OCI-LY1 (cell line): ENCODE measurements around the gene MBNL2.

Source experiments
- H2AFZ ChIP-seq: fragments of 200-600 bp; sonication (generic), shearing (Covaris generic); 2 replicates; pipeline ENCODE4 v1.6.0; 2014; ENCODE audit warnings: antibody characterized with exemption, mild to moderate bottlenecking, low read length
- H3F3A ChIP-seq: fragments of 200-600 bp; sonication (generic), shearing (Covaris generic); 2 replicates; pipeline ENCODE4 v1.6.0; 2014; ENCODE audit warnings: mild to moderate bottlenecking, antibody characterized with exemption, low read length, moderate library complexity; ENCODE audit not compliant: insufficient read depth
- H3K27ac ChIP-seq: fragments of 200-600 bp; sonication (generic); 2 replicates; pipeline ENCODE4 v1.5.1; 2014; ENCODE audit warnings: low read length, mixed run types, mild to moderate bottlenecking, low read depth; ENCODE audit not compliant: poor library complexity, severe bottlenecking
- H3K27me3 ChIP-seq: fragments of 200-600 bp; sonication (generic); 2 replicates; pipeline ENCODE4 v1.6.0; 2014; ENCODE audit warnings: antibody characterized with exemption, mild to moderate bottlenecking, low read length, moderate library complexity; ENCODE audit not compliant: insufficient read depth
- H3K36me3 ChIP-seq: fragments of 200-600 bp; sonication (generic); 2 replicates; pipeline ENCODE4 v1.6.1; 2014; ENCODE audit warnings: mild to moderate bottlenecking, antibody characterized with exemption, low read length, moderate library complexity, mixed read lengths; ENCODE audit not compliant: insufficient read depth
- H3K4me1 ChIP-seq: fragments of 200-600 bp; sonication (generic); 2 replicates; pipeline ENCODE4 v1.5.1; 2014; ENCODE audit warnings: mild to moderate bottlenecking, low read length, moderate library complexity; ENCODE audit not compliant: insufficient read depth, severe bottlenecking
- H3K4me2 ChIP-seq: fragments of 200-600 bp; sonication (generic), shearing (Covaris generic); 2 replicates; pipeline ENCODE4 v1.6.1; 2014; ENCODE audit warnings: low read length
- H3K4me3 ChIP-seq: fragments of 200-600 bp; sonication (generic); 2 replicates; pipeline ENCODE4 v1.5.1; 2014; ENCODE audit warnings: low read length, low read depth, mild to moderate bottlenecking, mixed read lengths; ENCODE audit not compliant: poor library complexity, severe bottlenecking
- H3K79me2 ChIP-seq: fragments of 200-600 bp; shearing (Covaris generic); 2 replicates; pipeline ENCODE4 v1.6.1; 2016; ENCODE audit warnings: mixed run types, low read length, mixed read lengths; ENCODE audit not compliant: insufficient read depth
- H3K9ac ChIP-seq: fragments of 200-600 bp; sonication (generic), shearing (Covaris generic); 2 replicates; pipeline ENCODE4 v1.6.1; 2014; ENCODE audit warnings: mild to moderate bottlenecking, low read length, mixed read lengths
- H3K9me2 ChIP-seq: fragments of 200-600 bp; sonication (generic), shearing (Covaris generic); 2 replicates; pipeline ENCODE4 v1.6.1; 2014; ENCODE audit warnings: low read depth, mild to moderate bottlenecking, low read length, mixed read lengths
- H3K9me3 ChIP-seq: fragments of 200-600 bp; shearing (Covaris generic); 2 replicates; pipeline ENCODE4 v1.6.1; 2014; ENCODE audit warnings: low read length, mixed read lengths
- H4K20me1 ChIP-seq: fragments of 200-600 bp; sonication (generic), shearing (Covaris generic); 2 replicates; pipeline ENCODE4 v1.6.0; 2016; ENCODE audit warnings: mild to moderate bottlenecking, low read length; ENCODE audit not compliant: insufficient read depth
- CTCF ChIP-seq: fragments of 200-600 bp; sonication (generic), shearing (Covaris generic); IDR thresholded peaks from 2 replicates; pipeline ENCODE4 v1.5.1; 2017; ENCODE audit warnings: mild to moderate bottlenecking, antibody characterized with exemption, low read length, moderate library complexity, mixed read lengths
- EZH2 ChIP-seq: fragments of 200-600 bp; sonication (generic), shearing (Covaris generic); IDR thresholded peaks from 2 replicates; pipeline ENCODE4 v1.8.0; 2017; ENCODE audit warnings: borderline replicate concordance, mixed run types, mild to moderate bottlenecking, antibody characterized with exemption, low read length, moderate library complexity, mixed read lengths

Gene MBNL2

GRCh38 chr13:97316390-97316789, 94.3 kb downstream of the MBNL2 start:
- no peaks in the 10 kb centered on the region for H4K20me1 ChIP-seq
- H3K79me2 ChIP-seq, result no peaks in the 10 kb centered on the region
- no peaks in the 10 kb centered on the region for H3K27me3 ChIP-seq

GRCh38 chr13:97317933-97318332, 95.8 kb downstream of the MBNL2 start:
- H3F3A ChIP-seq, result no peaks in the 10 kb centered on the region
- H3K79me2 ChIP-seq, result no peaks in the 10 kb centered on the region
- no peak overlapping the region for H3K4me3 ChIP-seq
- no peak overlapping the region for H2AFZ ChIP-seq
- H3K4me1 ChIP-seq, result peaks cover 15% of the 10 kb centered on the region
- no peaks in the 10 kb centered on the region for H3K27me3 ChIP-seq
- TF ChIP-seq EZH2 (no peak), CTCF (no peak)
- no peaks in the 10 kb centered on the region for H3K9me2 ChIP-seq
- H4K20me1 ChIP-seq, result no peaks in the 10 kb centered on the region
- H3K9me3 ChIP-seq, result no peaks in the 10 kb centered on the region
- no peak overlapping the region for H3K9ac ChIP-seq
- no peak overlapping the region for H3K4me2 ChIP-seq
- no peak overlapping the region for H3K27ac ChIP-seq
- H3K36me3 ChIP-seq, result no peaks in the 10 kb centered on the region

More at GRCh38 chr13:97316390-97316789, 94.3 kb downstream of the MBNL2 start:
- no peak overlapping the region for H3K4me3 ChIP-seq
- H3K4me2 ChIP-seq, result no peak overlapping the region
- no peaks in the 10 kb centered on the region for H3K9me2 ChIP-seq
- no peak overlapping the region for H2AFZ ChIP-seq
- H3F3A ChIP-seq, result no peaks in the 10 kb centered on the region
- TF ChIP-seq CTCF, result no peak
- no peak for TF ChIP-seq EZH2
- H3K9me3 ChIP-seq, result no peaks in the 10 kb centered on the region
- no peaks in the 10 kb centered on the region for H3K36me3 ChIP-seq
- H3K4me1 ChIP-seq, result peaks cover 15% of the 10 kb centered on the region
- H3K9ac ChIP-seq, result no peak overlapping the region
- H3K27ac ChIP-seq, result no peak overlapping the region

DNA sequence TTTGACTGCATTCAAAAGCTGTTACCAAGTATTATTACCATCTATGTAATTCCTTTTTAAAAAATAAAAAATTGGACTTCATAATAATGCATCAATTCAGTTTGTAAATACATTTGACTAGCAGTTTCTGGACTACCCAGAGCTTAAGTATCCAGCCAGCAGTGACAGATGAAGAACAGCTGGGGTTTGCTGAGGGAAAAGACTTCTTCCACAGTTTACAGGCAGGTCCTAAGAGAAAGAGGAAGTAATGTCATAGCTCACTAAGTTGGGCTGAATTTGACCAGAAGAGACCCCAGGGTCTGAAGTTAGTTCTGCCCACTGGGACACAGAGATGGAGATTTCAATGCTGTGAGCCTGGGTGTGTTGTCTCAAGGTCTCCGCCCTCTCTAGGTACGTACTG, 96.4 kb downstream of the MBNL2 start:
- Histone ChIP-seq H2AFZ (no peak overlapping the region), H3K27me3 (no peaks in the 10 kb centered on the region), H3K4me3 (no peak overlapping the region), H3K9me2 (no peaks in the 10 kb centered on the region), H4K20me1 (no peaks in the 10 kb centered on the region), H3K27ac (no peak overlapping the region), H3K36me3 (no peaks in the 10 kb centered on the region), H3F3A (no peaks in the 10 kb centered on the region), H3K4me1 (peaks cover 15% of the 10 kb centered on the region), H3K4me2 (no peak overlapping the region), H3K9me3 (no peaks in the 10 kb centered on the region), H3K79me2 (no peaks in the 10 kb centered on the region), H3K9ac (no peak overlapping the region; the same call in 1 of the 2 replicates)
- no peak for TF ChIP-seq EZH2
- TF ChIP-seq CTCF, result no peak
